Osteocyte (in vitro differentiated cells): Measurements from ENCODE around the gene NIPBL. TPM values are rescaled to one million over a fixed set of nuclear protein-coding genes. Genes with fewer than 3 reads are reported as not detected.
"Not testable (repeated sequence)": the region's sequence is repeated elsewhere in the genome, so short reads cannot be mapped to it uniquely, and the experiment has no call there.

Experiments
- DNase-seq: peaks from one replicate; pipeline ENCODE4 v3.0.0; 2021; ENCODE audit warnings: mixed read lengths; ENCODE audit not compliant: unreplicated experiment; ENCODE audit errors: extremely low spot score
- H3K27ac Mint-ChIP-seq: one replicate; pipeline ENCODE4 v1.8.0; 2021; ENCODE audit warnings: mild to moderate bottlenecking, mixed read lengths; ENCODE audit not compliant: unreplicated experiment
- H3K27me3 Mint-ChIP-seq: one replicate; pipeline ENCODE4 v1.8.0; 2021; ENCODE audit warnings: mixed read lengths; ENCODE audit not compliant: unreplicated experiment
- H3K36me3 Mint-ChIP-seq: one replicate; pipeline ENCODE4 v1.8.0; 2021; ENCODE audit warnings: mixed read lengths; ENCODE audit not compliant: unreplicated experiment
- H3K4me1 Mint-ChIP-seq: one replicate; pipeline ENCODE4 v1.8.0; 2021; ENCODE audit warnings: mixed read lengths; ENCODE audit not compliant: unreplicated experiment
- H3K4me3 Mint-ChIP-seq: one replicate; pipeline ENCODE4 v1.8.0; 2021; ENCODE audit warnings: mild to moderate bottlenecking, moderate library complexity, mixed read lengths; ENCODE audit not compliant: unreplicated experiment
- H3K9me3 Mint-ChIP-seq: one replicate; pipeline ENCODE4 v1.8.0; 2021; ENCODE audit warnings: mixed read lengths; ENCODE audit not compliant: unreplicated experiment
- CTCF ChIP-seq: fragments of 200-600 bp; sonication (generic); IDR thresholded peaks from 2 replicates; pipeline ENCODE4 v1.5.0; 2021; ENCODE audit warnings: antibody characterized with exemption, mild to moderate bottlenecking, moderate library complexity
- total RNA-seq: library from RNA; stranded (reverse); gene quantifications from 2 replicates; pipeline ENCODE4 v1.2.1, GENCODE V29; 2021

Gene NIPBL
- total RNA-seq, 1 donor from 2014 or later = 52.2 TPM

DNA sequence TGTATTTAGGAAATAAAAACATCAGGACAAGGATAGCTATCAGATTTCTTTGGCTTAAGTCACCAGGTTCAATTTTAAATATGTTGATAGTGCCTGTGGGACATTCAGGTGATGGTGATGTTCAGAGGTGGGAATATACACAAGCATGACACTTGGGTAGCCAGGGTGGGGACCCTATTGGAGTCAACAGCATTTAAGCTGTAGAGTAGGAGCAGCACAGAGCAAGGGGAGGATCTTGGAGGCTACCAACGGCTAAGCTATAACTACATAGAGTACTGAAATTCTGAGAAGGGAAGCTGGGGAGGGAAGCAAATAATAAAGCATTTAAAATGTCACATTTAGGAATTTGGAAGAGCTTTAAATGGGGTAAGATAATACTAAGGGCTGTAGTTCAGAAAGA lies 194.9 kb downstream of the NIPBL start:
- no peaks in the 10 kb centered on the region for H3K9me3 Mint-ChIP-seq
- no peaks in the 10 kb centered on the region for H3K36me3 Mint-ChIP-seq
- H3K4me1 Mint-ChIP-seq = peaks cover 2% of the 10 kb centered on the region
- DNase-seq = no peak
- H3K27ac Mint-ChIP-seq = no peak overlapping the region
- H3K27me3 Mint-ChIP-seq = no peaks in the 10 kb centered on the region
- no peak overlapping the region for H3K4me3 Mint-ChIP-seq
- no peak for TF ChIP-seq CTCF

DNA sequence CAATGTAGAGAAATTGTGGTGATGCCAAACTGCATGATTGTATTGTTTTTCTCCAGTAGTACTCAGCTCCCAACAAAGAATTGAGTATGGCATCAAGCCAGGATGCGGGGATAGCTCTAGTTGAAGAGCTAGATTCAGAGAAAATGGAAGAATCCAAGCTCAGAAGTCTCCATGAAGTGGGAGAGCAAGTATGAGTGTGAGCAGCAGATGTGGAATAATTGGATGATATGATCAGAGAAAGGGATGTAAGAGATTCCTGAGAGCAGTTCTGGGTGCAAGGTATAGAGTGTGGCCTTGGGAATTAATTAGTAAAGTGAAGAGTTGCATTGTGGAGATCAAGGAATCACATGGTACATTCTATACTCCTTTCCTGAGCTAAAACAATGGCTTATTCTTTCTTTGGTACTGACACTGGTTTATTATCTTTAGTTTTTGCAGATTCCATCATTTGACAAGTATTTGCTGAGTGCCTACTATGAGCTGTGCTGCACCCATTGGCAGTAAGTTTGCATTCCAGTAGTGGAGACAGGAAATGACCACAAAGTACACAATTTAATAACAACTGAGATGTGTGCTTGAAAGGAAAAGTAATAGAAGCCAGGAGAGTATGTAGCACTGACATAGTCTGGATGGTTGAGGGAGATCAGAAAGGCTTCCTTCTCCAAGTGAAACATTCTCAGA lies 195.5 kb downstream of the NIPBL start:
- no peak for TF ChIP-seq CTCF
- H3K4me3 Mint-ChIP-seq = no peak overlapping the region
- H3K4me1 Mint-ChIP-seq = peaks cover 2% of the 10 kb centered on the region
- H3K27ac Mint-ChIP-seq = no peak overlapping the region
- H3K9me3 Mint-ChIP-seq = no peaks in the 10 kb centered on the region
- H3K36me3 Mint-ChIP-seq = no peaks in the 10 kb centered on the region
- no peaks in the 10 kb centered on the region for H3K27me3 Mint-ChIP-seq
- no peak for DNase-seq

DNA sequence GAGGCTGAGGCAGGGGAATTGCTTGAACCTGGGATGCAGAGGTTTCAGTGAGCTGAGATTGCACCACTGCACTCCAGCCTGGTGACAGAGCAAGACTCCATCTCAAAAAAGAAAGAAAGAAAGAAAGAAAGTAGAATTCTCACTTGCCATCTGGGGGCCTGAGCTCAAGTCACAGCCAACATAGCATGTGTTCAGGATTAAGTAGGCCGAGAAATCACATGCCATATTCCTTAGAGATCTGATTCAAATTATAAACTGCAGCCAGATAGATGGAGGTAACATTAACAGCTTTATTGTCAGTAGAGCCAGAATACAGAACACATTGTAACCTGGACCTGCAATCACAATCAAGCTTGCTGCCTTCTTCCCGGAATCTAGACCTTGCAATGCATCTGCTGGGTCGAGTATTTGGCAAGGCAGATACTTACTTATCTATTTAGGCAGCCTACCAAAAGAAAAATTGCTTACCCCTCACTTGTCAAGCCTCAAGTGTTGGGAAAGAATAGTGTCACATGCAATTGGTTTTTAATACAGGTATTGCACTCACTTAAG lies 198.9 kb downstream of the NIPBL start:
- H3K27me3 Mint-ChIP-seq = no peaks in the 10 kb centered on the region
- TF ChIP-seq CTCF = no peak
- H3K4me1 Mint-ChIP-seq = no peaks in the 10 kb centered on the region
- H3K36me3 Mint-ChIP-seq = peaks cover 20% of the 10 kb centered on the region
- H3K27ac Mint-ChIP-seq = no peak overlapping the region
- H3K4me3 Mint-ChIP-seq = no peak overlapping the region
- peaks cover 5% of the 10 kb centered on the region for H3K9me3 Mint-ChIP-seq
- no peak for DNase-seq

DNA sequence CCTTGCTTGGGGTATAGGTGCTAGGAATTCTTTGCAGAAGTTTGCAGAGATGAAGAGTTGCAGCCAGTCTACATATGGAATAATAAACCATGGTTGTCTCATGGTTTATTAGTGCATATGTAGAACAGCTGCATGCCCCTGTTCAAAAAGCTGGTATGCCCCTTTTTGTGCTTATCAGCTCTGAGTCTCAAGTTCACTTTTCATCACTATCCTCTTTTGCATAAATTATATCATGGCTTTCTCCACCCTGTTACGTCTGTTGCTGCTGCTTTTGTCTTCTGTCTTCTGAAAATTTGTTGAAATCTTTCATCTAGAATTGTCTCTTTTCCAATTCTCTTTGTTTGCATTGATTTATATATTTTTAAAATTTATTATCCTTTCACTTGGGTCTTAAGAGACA lies 200.6 kb downstream of the NIPBL start:
- no peak overlapping the region for H3K27ac Mint-ChIP-seq
- peaks cover 20% of the 10 kb centered on the region for H3K36me3 Mint-ChIP-seq
- no peak for DNase-seq
- H3K4me1 Mint-ChIP-seq = no peaks in the 10 kb centered on the region
- H3K9me3 Mint-ChIP-seq = peaks cover 5% of the 10 kb centered on the region
- H3K4me3 Mint-ChIP-seq = no peak overlapping the region
- H3K27me3 Mint-ChIP-seq = no peaks in the 10 kb centered on the region
- TF ChIP-seq CTCF = no peak

GRCh38 chr5:37080697-37081096 lies 204.1 kb downstream of the NIPBL start:
- Mint-ChIP-seq H3K9me3 (peaks cover 5% of the 10 kb centered on the region), H3K4me3 (no peak overlapping the region), H3K4me1 (no peaks in the 10 kb centered on the region), H3K27me3 (no peaks in the 10 kb centered on the region), H3K36me3 (peaks cover 33% of the 10 kb centered on the region), H3K27ac (no peak overlapping the region)
- no peak for DNase-seq
- no peak for TF ChIP-seq CTCF

- not testable (repeated sequence) for H3K27me3 Mint-ChIP-seq, H3K4me3 Mint-ChIP-seq, H3K9me3 Mint-ChIP-seq, H3K27ac Mint-ChIP-seq, H3K4me1 Mint-ChIP-seq, DNase-seq
- H3K36me3 Mint-ChIP-seq = peaks cover 32% of the 10 kb centered on the region
Measured at GRCh38 chr5:37082977-37083376, 206.4 kb downstream of the NIPBL start.

- not testable (repeated sequence) for H3K27me3 Mint-ChIP-seq, DNase-seq, H3K27ac Mint-ChIP-seq, H3K4me3 Mint-ChIP-seq, H3K9me3 Mint-ChIP-seq, H3K4me1 Mint-ChIP-seq
- H3K36me3 Mint-ChIP-seq = peaks cover 16% of the 10 kb centered on the region
Measured at GRCh38 chr5:37086026-37086425, 209.5 kb downstream of the NIPBL start.
